WTC11 (cell line): ENCODE data around the gene SNX32. TPM values are rescaled to one million over a fixed set of nuclear protein-coding genes. Genes with fewer than 3 reads are reported as not detected.

Experiments used
- ATAC-seq: fragments of 200-7000 bp; cut with Tn5 transposase; 2 replicates; pipeline ENCODE4 v1.10.0; 2021; ENCODE audit warnings: mild to moderate bottlenecking, moderate library complexity
- CTCF ChIA-PET: fragments of 300-600 bp; sonication (Branson Sonifier 250); formaldehyde crosslinking; loops from one replicate; lab custom pipeline; 2021; ENCODE audit warnings: antibody characterized with exemption; lab: Charles Lee
- POLR2A ChIA-PET: fragments of 350-600 bp; sonication (Branson Sonifier 250); formaldehyde crosslinking; loops from one replicate; lab custom pipeline; 2021; ENCODE audit warnings: antibody characterized with exemption; lab: Charles Lee
- DNase-seq: peaks from one replicate; pipeline ENCODE4 v3.0.0; 2021; ENCODE audit warnings: low spot score
- H3K27ac Mint-ChIP-seq: 2 replicates; pipeline ENCODE4 v1.8.0; 2021; ENCODE audit warnings: mixed read lengths
- H3K27me3 Mint-ChIP-seq: 2 replicates; pipeline ENCODE4 v1.8.0; 2021; ENCODE audit warnings: low read depth, mild to moderate bottlenecking, moderate library complexity, mixed read lengths
- H3K36me3 Mint-ChIP-seq: 2 replicates; pipeline ENCODE4 v1.8.0; 2021; ENCODE audit warnings: mixed read lengths
- H3K4me1 Mint-ChIP-seq: 2 replicates; pipeline ENCODE4 v1.8.0; 2022; ENCODE audit warnings: mixed read lengths
- H3K4me3 Mint-ChIP-seq: 2 replicates; pipeline ENCODE4 v1.8.0; 2021; ENCODE audit warnings: mild to moderate bottlenecking, moderate library complexity, mixed read lengths
- H3K9me3 Mint-ChIP-seq: 2 replicates; pipeline ENCODE4 v1.8.0; 2021; ENCODE audit warnings: mixed read lengths
- AFF4 ChIP-seq: sonication (generic); formaldehyde crosslinking; IDR thresholded peaks from 2 replicates; pipeline ENCODE4 v1.8.1; 2023; ENCODE audit warnings: mild to moderate bottlenecking, missing genetic modification reagents, borderline replicate concordance
- CDX4 ChIP-seq: fragments of 250-450 bp; sonication (Bioruptor Pico); IDR thresholded peaks from 2 replicates; pipeline ENCODE4 v1.9.0; 2021; ENCODE audit warnings: moderate library complexity, mild to moderate bottlenecking, inconsistent platforms, borderline replicate concordance
- CREB1 ChIP-seq: sonication (generic); formaldehyde crosslinking; IDR thresholded peaks from 2 replicates; pipeline ENCODE4 v1.8.0; 2023; ENCODE audit warnings: mild to moderate bottlenecking, missing genetic modification reagents
- CREM ChIP-seq: sonication (generic); formaldehyde crosslinking; IDR thresholded peaks from 2 replicates; pipeline ENCODE4 v1.8.1; 2022; ENCODE audit warnings: mild to moderate bottlenecking, missing genetic modification reagents, moderate library complexity
- ETV6 ChIP-seq: sonication (generic); formaldehyde crosslinking; IDR thresholded peaks from 2 replicates; pipeline ENCODE4 v1.8.1; 2022; ENCODE audit warnings: mild to moderate bottlenecking, missing genetic modification reagents
- FOXJ3 ChIP-seq: sonication (generic); formaldehyde crosslinking; IDR thresholded peaks from 2 replicates; pipeline ENCODE4 v1.9.0; 2021; ENCODE audit warnings: missing genetic modification reagents, mild to moderate bottlenecking, borderline replicate concordance
- JAZF1 ChIP-seq: fragments of 250-450 bp; sonication (Bioruptor Pico); IDR thresholded peaks from 2 replicates; pipeline ENCODE4 v1.9.0; 2021; ENCODE audit warnings: moderate library complexity, mild to moderate bottlenecking, inconsistent platforms
- JUN ChIP-seq: sonication (generic); formaldehyde crosslinking; IDR thresholded peaks from 2 replicates; pipeline ENCODE4 v1.8.0; 2023; ENCODE audit warnings: mild to moderate bottlenecking, missing genetic modification reagents
- MLX ChIP-seq: sonication (generic); formaldehyde crosslinking; IDR thresholded peaks from 2 replicates; pipeline ENCODE4 v1.8.1; 2023; ENCODE audit warnings: mild to moderate bottlenecking, missing genetic modification reagents, moderate library complexity
- PREB ChIP-seq: sonication (generic); formaldehyde crosslinking; IDR thresholded peaks from 2 replicates; pipeline ENCODE4 v1.8.1; 2022; ENCODE audit warnings: mild to moderate bottlenecking, missing genetic modification reagents, moderate library complexity, borderline replicate concordance
- RORB ChIP-seq: fragments of 250-450 bp; sonication (Bioruptor Pico); IDR thresholded peaks from 2 replicates; pipeline ENCODE4 v1.9.0; 2021; ENCODE audit warnings: mild to moderate bottlenecking
- SOX15 ChIP-seq: fragments of 250-450 bp; sonication (Bioruptor Pico); IDR thresholded peaks from 2 replicates; pipeline ENCODE4 v1.9.0; 2021; ENCODE audit warnings: mild to moderate bottlenecking
- TP53 ChIP-seq: sonication (generic); formaldehyde crosslinking; IDR thresholded peaks from 2 replicates; pipeline ENCODE4 v1.8.1; 2023; ENCODE audit warnings: mild to moderate bottlenecking, missing genetic modification reagents
- ZBTB43 ChIP-seq: sonication (generic); formaldehyde crosslinking; IDR thresholded peaks from 2 replicates; pipeline ENCODE4 v1.8.1; 2023; ENCODE audit warnings: mild to moderate bottlenecking, missing genetic modification reagents
- ZNF138 ChIP-seq: sonication (generic); formaldehyde crosslinking; conservative IDR thresholded peaks from 2 replicates; pipeline ENCODE4 v1.8.1; 2022; ENCODE audit warnings: mild to moderate bottlenecking, moderate library complexity, missing genetic modification reagents
- ZNF219 ChIP-seq: sonication (generic); formaldehyde crosslinking; IDR thresholded peaks from 2 replicates; pipeline ENCODE4 v1.8.0; 2023; ENCODE audit warnings: missing genetic modification reagents, mild to moderate bottlenecking, borderline replicate concordance
- ZNF263 ChIP-seq: sonication (generic); formaldehyde crosslinking; IDR thresholded peaks from 2 replicates; pipeline ENCODE4 v1.8.1; 2022; ENCODE audit warnings: low read depth, mild to moderate bottlenecking, moderate library complexity, missing genetic modification reagents
- total RNA-seq: library from RNA; stranded (reverse); gene quantifications from 3 replicates; pipeline ENCODE4 v1.2.3, GENCODE V29; 2021

SNX32 gene
- total RNA-seq, 1 experiment from 2014 or later: 2.9 TPM

- TF ChIP-seq PREB (CRISPR knock-in tag) (no peak), ZNF219 (CRISPR knock-in tag) (no peak), JUN (CRISPR knock-in tag) (no peak), CREB1 (CRISPR knock-in tag) (no peak), CDX4 (no peak), ZNF138 (CRISPR knock-in tag) (no peak), ZNF263 (CRISPR knock-in tag) (no peak), FOXJ3 (CRISPR knock-in tag) (no peak), TP53 (no peak), CREM (no peak), MLX (no peak)
Observed at GRCh38 chr11:65821107-65821506, 12.7 kb upstream of the SNX32 start (continued).

- Mint-ChIP-seq H3K27ac (no peak overlapping the region), H3K36me3 (no peaks in the 10 kb centered on the region), H3K4me1 (0 out of 2 replicates have a peak, but pooled peaks cover 5% of the 10 kb centered on the region), H3K27me3 (no peaks in the 10 kb centered on the region), H3K4me3 (no peak overlapping the region), H3K9me3 (0 out of 2 replicates have a peak, but pooled peaks cover 3% of the 10 kb centered on the region)
- DNase-seq (no peak), ATAC-seq (no peak)
- TF ChIP-seq JUN (CRISPR knock-in tag) (no peak), AFF4 (CRISPR knock-in tag) (no peak), ETV6 (CRISPR knock-in tag) (no peak), ZBTB43 (CRISPR knock-in tag) (no peak), JAZF1 (no peak), RORB (CRISPR knock-in tag) (no peak), FOXJ3 (CRISPR knock-in tag) (no peak), SOX15 (CRISPR knock-in tag) (no peak)
- POLR2A ChIA-PET: interaction anchor here (0.7 kb wide), 2 partner anchors 29 to 106 kb away, joined by 3 to 4 read pairs; no protein-coding TSS in a partner anchor
- CTCF ChIA-PET: interaction anchor here (0.6 to 2.7 kb wide), 6 partner anchors 16 to 96 kb away, joined by 3 to 18 read pairs (median 4); partner anchors contain the start of genes AP5B1 and FIBP
Observed at GRCh38 chr11:65822776-65823528, 10.8 kb upstream of the SNX32 start.
